A673 (cell line): Measurements from ENCODE around the gene GPER1. TPM values are rescaled to one million over a fixed set of nuclear protein-coding genes. Genes with fewer than 3 reads are reported as not detected.

Experiments
- BruUV-seq: library from RNA; stranded (reverse); fragments of 400-500 nt; replicated peaks from 2 replicates; lab custom pipeline; 2021; lab: Mats Ljungman, UMichigan
- CTCF ChIA-PET: fragments of 300-600 bp; sonication (Branson Sonifier 250); formaldehyde crosslinking; loops from one replicate; lab custom pipeline; 2022; ENCODE audit warnings: antibody characterized with exemption; lab: Charles Lee
- POLR2A ChIA-PET: fragments of 300-600 bp; sonication (Branson Sonifier 250); formaldehyde crosslinking; loops from one replicate; lab custom pipeline; 2022; ENCODE audit warnings: antibody characterized with exemption; ENCODE audit not compliant: low non-redundant PET; lab: Charles Lee
- DNase-seq: peaks from one replicate; pipeline ENCODE4 v3.0.0-alpha.2; 2015; ENCODE audit warnings: low spot score
- H3K27ac ChIP-seq: fragments of 200-600 bp; sonication (generic); 2 replicates; pipeline ENCODE4 v1.5.1; 2016; ENCODE audit warnings: mixed run types, low read depth, mild to moderate bottlenecking, mixed read lengths, antibody characterized with exemption, low read length; ENCODE audit not compliant: poor library complexity, severe bottlenecking
- H3K27me3 ChIP-seq: fragments of 200-600 bp; sonication (generic); replicated peaks from 2 replicates; pipeline ENCODE4 v1.6.1; 2017; ENCODE audit warnings: mixed run types, low read depth, mild to moderate bottlenecking, mixed read lengths, antibody characterized with exemption, low read length; ENCODE audit not compliant: insufficient read depth, poor library complexity
- H3K36me3 ChIP-seq: fragments of 200-600 bp; sonication (generic); 2 replicates; pipeline ENCODE4 v1.6.1; 2016; ENCODE audit warnings: mixed run types, mild to moderate bottlenecking, mixed read lengths, antibody characterized with exemption, low read length; ENCODE audit not compliant: insufficient read depth, poor library complexity, severe bottlenecking
- H3K4me1 ChIP-seq: fragments of 200-600 bp; sonication (generic); 2 replicates; pipeline ENCODE4 v1.6.1; 2017; ENCODE audit warnings: mixed run types, mild to moderate bottlenecking, mixed read lengths, antibody characterized with exemption, low read length; ENCODE audit not compliant: insufficient read depth, poor library complexity, severe bottlenecking
- H3K4me3 ChIP-seq: fragments of 200-600 bp; sonication (generic); 2 replicates; pipeline ENCODE4 v1.5.1; 2016; ENCODE audit warnings: low read depth, mixed run types, mild to moderate bottlenecking, mixed read lengths, low read length; ENCODE audit not compliant: poor library complexity, severe bottlenecking
- H3K9me3 ChIP-seq: fragments of 200-600 bp; sonication (generic); 2 replicates; pipeline ENCODE4 v1.6.1; 2016; ENCODE audit warnings: mixed run types, low read depth, mild to moderate bottlenecking, mixed read lengths, antibody characterized with exemption, low read length; ENCODE audit not compliant: poor library complexity, severe bottlenecking
- CTCF ChIP-seq: fragments of 300-800, 200-600 bp; sonication (generic); conservative IDR thresholded peaks from 2 replicates; pipeline ENCODE4 v1.5.1; 2017; ENCODE audit warnings: low read depth, mild to moderate bottlenecking, antibody characterized with exemption, low read length, moderate library complexity, mixed read lengths
- EZH2 ChIP-seq: fragments of 200-600 bp; sonication (generic); IDR thresholded peaks from 2 replicates; pipeline ENCODE4 v1.6.1; 2017; ENCODE audit warnings: borderline replicate concordance, low read depth, mild to moderate bottlenecking, mixed read lengths, antibody characterized with exemption, low read length; ENCODE audit not compliant: poor library complexity, severe bottlenecking
- intact Hi-C: fragments of 100-400 bp; cut with micrococcal nuclease; formaldehyde crosslinking; loops from one replicate; pipeline ENCODE4 v1.10.0; 2022; ENCODE audit not compliant: unreplicated experiment
- total RNA-seq: library from RNA; stranded (reverse); gene quantifications from 2 replicates; pipeline ENCODE4 v1.2.3, GENCODE V29; 2021

GPER1 gene
- total RNA-seq, 1 experiment from 2014 or later = 0.37 TPM

GRCh38 chr7:1104516-1105179 is 16.7 kb downstream of the GPER1 start:
- POLR2A ChIA-PET = no interaction called here

GRCh38 chr7:1105189-1105588 is 17.3 kb downstream of the GPER1 start:
- Histone ChIP-seq H3K9me3 (no peaks in the 10 kb centered on the region), H3K4me1 (no peaks in the 10 kb centered on the region), H3K36me3 (no peaks in the 10 kb centered on the region), H3K27ac (no peak overlapping the region), H3K4me3 (no peak overlapping the region), H3K27me3 (no peaks in the 10 kb centered on the region)
- ChIA-PET CTCF (no interaction called here), POLR2A (no interaction called here)
- intact Hi-C loops = no loop called here
- BruUV-seq = no TSS peak
- no peak for DNase-seq
- no peak for TF ChIP-seq CTCF
- TF ChIP-seq EZH2 = no peak

More at GRCh38 chr7:1104516-1105179, 16.7 kb downstream of the GPER1 start:
- Histone ChIP-seq H3K9me3 (no peaks in the 10 kb centered on the region), H3K4me3 (no peak overlapping the region), H3K36me3 (no peaks in the 10 kb centered on the region), H3K4me1 (no peaks in the 10 kb centered on the region), H3K27ac (no peak overlapping the region), H3K27me3 (no peaks in the 10 kb centered on the region)
- no peak for TF ChIP-seq EZH2
- CTCF ChIA-PET = no interaction called here
- DNase-seq = no peak
- no TSS peak for BruUV-seq
- intact Hi-C loops = no loop called here

- Histone ChIP-seq H3K27me3 (no peaks in the 10 kb centered on the region), H3K27ac (no peak overlapping the region), H3K4me1 (no peaks in the 10 kb centered on the region), H3K4me3 (no peak overlapping the region), H3K9me3 (no peaks in the 10 kb centered on the region), H3K36me3 (no peaks in the 10 kb centered on the region)
- no peak for TF ChIP-seq EZH2
- no peak for TF ChIP-seq CTCF
- POLR2A ChIA-PET = no interaction called here
- no peak for DNase-seq
- intact Hi-C loops = no loop called here
- no TSS peak for BruUV-seq
- CTCF ChIA-PET = no interaction called here
These were observed 18.3 kb downstream of the GPER1 start for GRCh38 chr7:1106063-1106792.
